Suprapubic skin (tissue), 4 donors: ENCODE data around the gene PTPRN2. TPM values are rescaled to one million over a fixed set of nuclear protein-coding genes. Genes with fewer than 3 reads are reported as not detected.

ENCODE experiments used
- DNase-seq, 2 donors: peaks; one replicate each; pipeline ENCODE4 v3.0.0-alpha.2; 2019; ENCODE audit warnings: low spot score in 2 of 2
- H3K27ac ChIP-seq: fragments of 200-600 bp; sonication (generic); one replicate; pipeline ENCODE4 v1.5.1; 2019
- H3K27me3 ChIP-seq: fragments of 200-600 bp; sonication (generic); one replicate; pipeline ENCODE4 v1.5.1; 2019
- H3K36me3 ChIP-seq: fragments of 200-600 bp; sonication (generic); one replicate; pipeline ENCODE4 v1.5.1; 2019
- H3K4me1 ChIP-seq: fragments of 200-600 bp; sonication (generic); one replicate; pipeline ENCODE4 v1.5.1; 2019
- H3K4me3 ChIP-seq: fragments of 200-600 bp; sonication (generic); one replicate; pipeline ENCODE4 v1.5.1; 2019; ENCODE audit warnings: mild to moderate bottlenecking
- H3K9me3 ChIP-seq: fragments of 200-600 bp; sonication (generic); one replicate; pipeline ENCODE4 v1.5.1; 2019
- CTCF ChIP-seq, 2 donors: fragments of 200-600 bp in 1 of 2; fragments of 450-650 bp in 1 of 2; sonication (generic) in 1 of 2; IDR thresholded peaks; one replicate each; pipeline ENCODE4 v1.5.1; 2016 to 2019; ENCODE audit warnings: antibody characterized with exemption in 2 of 2, mild to moderate bottlenecking in 1 of 2, moderate library complexity in 1 of 2
- EP300 ChIP-seq: sonication (generic); formaldehyde crosslinking; IDR thresholded peaks from one replicate; pipeline ENCODE4 v1.6.1; 2017; ENCODE audit warnings: antibody characterized with exemption
- POLR2A ChIP-seq, 2 donors: fragments of 450-650 bp; IDR thresholded peaks; one replicate each; pipeline ENCODE4 v1.6.1; 2017; ENCODE audit warnings: antibody characterized with exemption in 2 of 2, mild to moderate bottlenecking in 2 of 2, moderate library complexity in 2 of 2
- POLR2AphosphoS5 ChIP-seq, 3 donors: sonication (generic); formaldehyde crosslinking; IDR thresholded peaks; one replicate each; pipeline ENCODE4 v1.6.1; 2017; ENCODE audit warnings: antibody characterized with exemption in 3 of 3
- WGBS: methylation state at CpG from one replicate; pipeline ENCODE4 v1.1.5; 2018; 5-methylcytosine and 5-hydroxymethylcytosine counted together
- total RNA-seq, 4 donors: library from RNA; depleted of rRNA; stranded (reverse); fragments of >200 nt; gene quantifications; one replicate each; pipeline ENCODE4 v1.1.0, GENCODE V29; 2016

PTPRN2 gene
- total RNA-seq, 4 donors from 2014 or later: 0.23 to 1.8 (median 1.3) TPM

GRCh38 chr7:158114056-158114850 is 473.4 kb downstream of the PTPRN2 start:
- peaks cover 29% of the 10 kb centered on the region for H3K9me3 ChIP-seq
- no peaks in the 10 kb centered on the region for H3K4me1 ChIP-seq
- TF ChIP-seq EP300 (no peak), CTCF (IDR thresholded peaks at IDR 0.05) (no peak)
- no peaks in the 10 kb centered on the region for H3K27me3 ChIP-seq
- DNase-seq: peak in 1 of 2 donors; percentile 67
- no peak overlapping the region for H3K4me3 ChIP-seq
- no peak overlapping the region for H3K27ac ChIP-seq
- WGBS: 89% methylated on average over 18 of the region's 18 CpGs
- no peaks in the 10 kb centered on the region for H3K36me3 ChIP-seq

- no peak overlapping the region for H3K4me3 ChIP-seq
- WGBS: 94% methylated on average over 15 of the region's 15 CpGs
- no peaks in the 10 kb centered on the region for H3K27me3 ChIP-seq
- TF ChIP-seq POLR2AphosphoS5 (IDR thresholded peaks at IDR 0.05) (no peak), EP300 (no peak)
- peaks cover 26% of the 10 kb centered on the region for H3K9me3 ChIP-seq
- H3K27ac ChIP-seq: no peak overlapping the region
- no peaks in the 10 kb centered on the region for H3K4me1 ChIP-seq
- H3K36me3 ChIP-seq: no peaks in the 10 kb centered on the region
- DNase-seq: peak in 1 of 2 donors; percentile 67
Observed at GRCh38 chr7:158113321-158114025, 474.1 kb downstream of the PTPRN2 start.

- TF ChIP-seq POLR2A (IDR thresholded peaks at IDR 0.05) (no peak), EP300 (no peak), CTCF (IDR thresholded peaks at IDR 0.05) (no peak), POLR2AphosphoS5 (IDR thresholded peaks at IDR 0.05) (no peak)
- Histone ChIP-seq H3K27me3 (no peaks in the 10 kb centered on the region), H3K4me3 (no peak overlapping the region), H3K9me3 (peaks cover 26% of the 10 kb centered on the region), H3K27ac (no peak overlapping the region), H3K36me3 (no peaks in the 10 kb centered on the region), H3K4me1 (no peaks in the 10 kb centered on the region)
- WGBS: 89% methylated on average over 14 of the region's 16 CpGs
- DNase-seq: peak in 1 of 2 donors; percentile 62
Observed at GRCh38 chr7:158112571-158113320, 474.9 kb downstream of the PTPRN2 start.

DNA sequence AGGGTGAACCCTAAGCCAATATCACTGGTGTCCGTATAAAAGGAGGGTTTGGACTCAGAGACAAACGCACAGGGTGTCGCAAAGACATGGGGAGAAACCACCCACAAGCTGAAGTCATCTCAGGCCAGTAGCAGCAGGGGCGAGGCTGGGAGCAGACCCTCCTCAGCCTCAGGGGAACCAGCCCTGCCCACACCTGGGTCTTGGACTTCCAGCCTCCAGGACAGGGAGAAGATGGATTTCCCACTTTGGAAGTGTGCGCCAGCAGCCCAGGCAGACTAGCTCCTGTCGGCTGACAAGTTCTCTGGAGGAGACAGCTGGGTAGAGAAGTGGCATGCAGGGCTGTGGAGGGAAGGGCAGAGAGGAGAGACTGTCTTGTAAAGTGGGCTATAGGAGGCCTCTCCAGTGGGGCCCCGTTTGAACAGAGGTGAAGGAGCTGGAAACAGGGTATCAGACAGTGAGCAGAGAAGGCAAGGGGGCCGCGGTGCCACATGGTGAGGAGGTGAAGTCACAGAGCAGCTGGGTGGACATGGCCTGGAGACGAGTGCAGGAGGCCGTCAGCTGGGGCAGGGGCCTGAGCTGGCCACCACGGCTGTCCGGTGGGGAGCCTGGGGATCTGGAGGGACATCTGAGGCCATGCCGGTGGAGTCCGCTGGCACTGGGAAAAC is 475.6 kb downstream of the PTPRN2 start:
- Histone ChIP-seq H3K4me3 (no peak overlapping the region), H3K27me3 (no peaks in the 10 kb centered on the region), H3K36me3 (no peaks in the 10 kb centered on the region), H3K4me1 (no peaks in the 10 kb centered on the region), H3K27ac (no peak overlapping the region), H3K9me3 (peaks cover 20% of the 10 kb centered on the region)
- WGBS: 89% methylated on average over 15 of the region's 15 CpGs
- TF ChIP-seq POLR2A (IDR thresholded peaks at IDR 0.05) (no peak), CTCF (IDR thresholded peaks at IDR 0.05) (no peak), EP300 (no peak), POLR2AphosphoS5 (IDR thresholded peaks at IDR 0.05) (no peak)
- peak in 1 of 2 donors; percentile 76 for DNase-seq

GRCh38 chr7:158111049-158111751 is 476.4 kb downstream of the PTPRN2 start:
- no peaks in the 10 kb centered on the region for H3K4me1 ChIP-seq
- no peak overlapping the region for H3K27ac ChIP-seq
- WGBS: 70% methylated on average over 14 of the region's 16 CpGs
- no peaks in the 10 kb centered on the region for H3K36me3 ChIP-seq
- H3K9me3 ChIP-seq: peaks cover 12% of the 10 kb centered on the region
- H3K27me3 ChIP-seq: no peaks in the 10 kb centered on the region
- H3K4me3 ChIP-seq: no peak overlapping the region
- peak in 1 of 2 donors; percentile 69 for DNase-seq
- TF ChIP-seq POLR2AphosphoS5 (IDR thresholded peaks at IDR 0.05) (no peak), EP300 (no peak), POLR2A (IDR thresholded peaks at IDR 0.05) (no peak), CTCF (IDR thresholded peaks at IDR 0.05) (no peak)
